Measurements from ENCODE around the gene SAMD11. TPM values are rescaled to one million over a fixed set of nuclear protein-coding genes. Genes with fewer than 3 reads are reported as not detected.

Gene SAMD11
- total RNA-seq, 2 experiments from 2014 or later, result not detected

DNA sequence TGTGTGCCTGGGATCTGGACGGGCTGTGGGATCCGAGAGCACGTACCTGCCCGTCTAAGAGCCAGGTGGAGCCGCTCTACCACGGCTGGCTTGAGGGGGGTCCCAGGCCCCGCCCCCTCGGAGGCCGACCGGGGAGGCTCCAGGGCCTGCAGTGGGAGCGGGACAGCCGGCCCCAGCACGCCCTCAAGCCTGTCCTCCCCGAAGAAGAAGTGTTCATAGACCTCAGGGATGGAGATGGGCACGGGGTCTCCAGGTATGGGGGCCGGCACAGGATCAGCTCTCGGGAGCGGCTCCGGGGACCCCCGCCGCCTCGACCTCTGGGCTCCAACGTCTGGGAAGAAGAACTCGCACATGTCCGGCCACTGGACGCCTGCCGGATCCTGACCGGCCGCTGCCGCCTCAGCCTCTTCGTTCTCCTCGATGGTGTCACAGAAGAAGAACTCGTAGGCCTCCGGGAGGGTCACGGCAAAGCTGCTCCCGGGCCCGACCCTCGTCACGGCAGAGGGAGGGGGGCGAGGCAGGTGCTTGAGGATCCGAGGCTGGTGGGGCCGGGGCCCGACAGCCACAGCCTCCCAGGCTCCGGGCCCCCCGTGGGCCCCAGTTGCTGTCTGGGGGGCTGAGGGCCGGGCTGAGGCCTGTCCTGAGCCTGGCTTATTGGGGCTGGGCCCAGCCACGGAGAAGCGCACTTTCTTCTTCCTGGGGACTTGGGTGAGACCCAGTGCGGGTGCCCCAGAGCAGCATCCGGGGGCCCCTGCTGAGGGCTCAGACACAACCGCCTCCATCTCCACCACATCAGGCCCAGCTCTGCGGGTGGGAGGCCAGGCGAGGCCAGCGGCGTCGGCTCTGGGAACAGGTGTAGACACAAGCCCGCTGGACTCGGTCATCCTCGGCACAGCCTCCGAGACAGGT, 55.4 kb downstream of the SAMD11 start:
- TF ChIP-seq CTCF (IDR thresholded peaks at IDR 0.05), result no peak
- Mint-ChIP-seq H3K9me3 (no peaks in the 10 kb centered on the region), H3K4me3 (no peak overlapping the region), H3K27ac (no peak overlapping the region), H3K36me3 (ENCODE audit: low read depth) (no peaks in the 10 kb centered on the region), H3K27me3 (peaks cover 16% of the 10 kb centered on the region), H3K4me1 (ENCODE audit: low read depth) (peaks cover 7% of the 10 kb centered on the region)
- ChIA-PET POLR2A (no interaction called here), CTCF (no interaction called here)
- H3K4me1 ChIP-seq (ENCODE audit: insufficient read depth, low read length), result peaks cover 11% of the 10 kb centered on the region
- ATAC-seq (ENCODE audit: poor library complexity), result no peak
- no peak overlapping the region for H3K4me3 ChIP-seq (ENCODE audit: low read length)
- H3K27ac ChIP-seq (ENCODE audit: low read depth in 1 of 2, low read length in 2 of 2), result no peak overlapping the region
- peaks cover 0 to 7% of the 10 kb centered on the region in 2 experiments for H3K9me3 ChIP-seq (ENCODE audit: control insufficient read depth in 1 of 2, insufficient read depth in 1 of 2, low read length in 2 of 2)
- intact Hi-C loops (cut with DNase I, micrococcal nuclease), result no loop called here
- DNase-seq, result peak in 1 of 14 experiments; percentile 39
- H3K36me3 ChIP-seq (ENCODE audit: insufficient read depth, low read length), result no peaks in the 10 kb centered on the region
- peaks cover 7 to 12% of the 10 kb centered on the region in 2 experiments for H3K27me3 ChIP-seq (ENCODE audit: control insufficient read depth in 1 of 2, insufficient read depth in 2 of 2, low read length in 2 of 2)

DNA sequence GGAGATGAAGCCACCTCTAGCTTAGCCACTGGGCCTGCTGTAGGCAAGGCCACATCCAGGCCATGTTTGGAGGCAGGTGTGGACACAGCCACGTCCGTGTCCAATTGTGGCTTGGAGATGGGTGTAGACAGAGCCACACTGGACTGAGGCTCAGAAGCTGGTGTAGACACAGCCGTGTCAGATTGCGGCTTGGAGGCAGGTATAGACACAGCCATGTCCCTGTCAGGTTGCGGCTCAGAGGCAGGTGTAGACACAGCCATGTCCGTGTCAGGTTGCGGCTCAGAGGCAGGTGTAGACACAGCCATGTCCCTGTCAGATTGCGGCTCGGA, 56.0 kb downstream of the SAMD11 start:
- Mint-ChIP-seq H3K4me3 (no peak overlapping the region), H3K27me3 (peaks cover 16% of the 10 kb centered on the region), H3K36me3 (ENCODE audit: low read depth) (no peaks in the 10 kb centered on the region), H3K4me1 (ENCODE audit: low read depth) (peaks cover 7% of the 10 kb centered on the region), H3K27ac (no peak overlapping the region), H3K9me3 (no peaks in the 10 kb centered on the region)
- peaks cover 14% of the 10 kb centered on the region for H3K4me1 ChIP-seq (ENCODE audit: insufficient read depth, low read length)
- H3K27me3 ChIP-seq (ENCODE audit: control insufficient read depth in 1 of 2, insufficient read depth in 2 of 2, low read length in 2 of 2), result peaks cover 7 to 12% of the 10 kb centered on the region in 2 experiments
- ChIA-PET POLR2A (no interaction called here), CTCF (no interaction called here)
- no peak for TF ChIP-seq CTCF (IDR thresholded peaks at IDR 0.05)
- ATAC-seq (ENCODE audit: poor library complexity) (no peak), DNase-seq (peak in 1 of 14 experiments; percentile 27)
- H3K36me3 ChIP-seq (ENCODE audit: insufficient read depth, low read length), result no peaks in the 10 kb centered on the region
- intact Hi-C loops (cut with DNase I, micrococcal nuclease), result loop anchor here in 1 of 2 experiments (5.0 kb wide), 1 partner anchor 313 kb away; no protein-coding TSS in a partner anchor
- H3K9me3 ChIP-seq (ENCODE audit: control insufficient read depth in 1 of 2, insufficient read depth in 1 of 2, low read length in 2 of 2), result peaks cover 0 to 7% of the 10 kb centered on the region in 2 experiments
- H3K4me3 ChIP-seq (ENCODE audit: low read length), result no peak overlapping the region
- no peak overlapping the region for H3K27ac ChIP-seq (ENCODE audit: low read depth in 1 of 2, low read length in 2 of 2)

DNA sequence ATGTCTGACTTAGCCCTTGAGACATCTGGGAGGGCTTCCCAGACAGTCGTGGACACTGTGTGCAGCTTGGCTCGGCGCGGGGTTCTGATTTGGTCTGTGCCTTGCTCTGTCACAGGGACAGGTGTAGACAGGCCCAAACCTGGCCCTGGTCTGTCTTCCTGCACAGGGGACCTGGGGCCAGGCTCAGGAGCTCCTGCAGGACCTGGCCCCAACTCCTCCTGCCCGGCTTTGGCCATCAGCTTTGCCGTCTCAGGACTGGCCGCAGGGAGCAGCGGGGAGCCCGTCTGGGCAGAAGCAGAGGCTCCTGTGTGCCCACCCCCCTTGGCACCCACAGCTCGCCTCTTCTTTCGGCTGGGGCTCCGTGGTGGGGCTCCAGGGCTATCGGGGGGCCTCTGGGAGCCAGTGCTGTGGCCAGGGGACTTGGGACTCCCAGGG, 56.4 kb downstream of the SAMD11 start:
- intact Hi-C loops (cut with DNase I, micrococcal nuclease), result loop anchor here in 1 of 2 experiments (5.0 kb wide), 1 partner anchor 312 kb away; no protein-coding TSS in a partner anchor
- H3K4me1 Mint-ChIP-seq (ENCODE audit: low read depth), result peaks cover 7% of the 10 kb centered on the region
- H3K27ac Mint-ChIP-seq, result no peak overlapping the region
- no peak for TF ChIP-seq CTCF (IDR thresholded peaks at IDR 0.05)
- H3K36me3 Mint-ChIP-seq (ENCODE audit: low read depth), result no peaks in the 10 kb centered on the region
- no peak overlapping the region for H3K4me3 ChIP-seq (ENCODE audit: low read length)
- H3K4me1 ChIP-seq (ENCODE audit: insufficient read depth, low read length), result peaks cover 14% of the 10 kb centered on the region
- no peak overlapping the region for H3K27ac ChIP-seq (ENCODE audit: low read depth in 1 of 2, low read length in 2 of 2)
- no peaks in the 10 kb centered on the region for H3K9me3 Mint-ChIP-seq
- peaks cover 19% of the 10 kb centered on the region for H3K27me3 Mint-ChIP-seq
- H3K9me3 ChIP-seq (ENCODE audit: control insufficient read depth in 1 of 2, insufficient read depth in 1 of 2, low read length in 2 of 2), result peaks cover 0 to 7% of the 10 kb centered on the region in 2 experiments
- H3K4me3 Mint-ChIP-seq, result no peak overlapping the region
- POLR2A ChIA-PET, result interaction anchor here (1.0 kb wide), 1 partner anchor 22 kb away, joined by 3 read pairs; no protein-coding TSS in a partner anchor
- H3K36me3 ChIP-seq (ENCODE audit: insufficient read depth, low read length), result no peaks in the 10 kb centered on the region
- peaks cover 6 to 15% of the 10 kb centered on the region in 2 experiments for H3K27me3 ChIP-seq (ENCODE audit: control insufficient read depth in 1 of 2, insufficient read depth in 2 of 2, low read length in 2 of 2)
- CTCF ChIA-PET, result no interaction called here
- ATAC-seq (ENCODE audit: poor library complexity), result no peak
- DNase-seq, result peak in 1 of 14 experiments; percentile 18
